Airway epithelial cell (primary cell): ENCODE data around the gene NKAP. TPM values are rescaled to one million over a fixed set of nuclear protein-coding genes. Genes with fewer than 3 reads are reported as not detected.

ENCODE experiments used
- total RNA-seq: library from RNA; depleted of rRNA; stranded (reverse); fragments of >200 nt; gene quantifications from 2 replicates; pipeline ENCODE4 v1.2.3, GENCODE V29; 2015

NKAP gene
- total RNA-seq, result 4.3 and 6.0 TPM in 2 replicates

GRCh38 chrX:119943185-119943988, at the start of gene NKAP:
Gene NKAP, minus strand, starts transcription at chrX:119943751. Its CDS starts 146 bp downstream, at chrX:119943605.

GRCh38 chrX:119895843-119896326, 47.7 kb downstream of the NKAP start, which contains the start of gene AKAP14:
Gene AKAP14, plus strand, starts transcription at chrX:119895893. Its CDS starts 7,331 bp downstream, at chrX:119903224.

GRCh38 chrX:119871599-119872395, 71.8 kb downstream of the NKAP start, which contains the start of the genes NDUFA1 and RNF113A:
Gene NDUFA1, plus strand, starts transcription at chrX:119871832. Its CDS starts 80 bp downstream, at chrX:119871912.
Gene RNF113A, minus strand, starts transcription at chrX:119871733. Its CDS starts 120 bp downstream, at chrX:119871613.

Other genes starting within 250 kb of the NKAP start
- gene SOWAHD, start 185.2 kb downstream of the NKAP start, total RNA-seq, result 0.07 and 0.19 TPM in 2 replicates
- gene RPL39, start 152.1 kb downstream of the NKAP start, total RNA-seq, result 3,943 and 6,438 TPM in 2 replicates
- gene UPF3B, start 90.8 kb downstream of the NKAP start, total RNA-seq, result 3.4 and 4.5 TPM in 2 replicates
- gene RNF113A, start 72.0 kb downstream of the NKAP start, total RNA-seq, result 13.1 and 13.6 TPM in 2 replicates
- gene NDUFA1, start 71.9 kb downstream of the NKAP start, total RNA-seq, result 76.0 and 98.8 TPM in 2 replicates
- gene AKAP14, start 47.9 kb downstream of the NKAP start, total RNA-seq, result not detected in 2 replicates
- gene RHOXF2B, start 133.9 kb upstream of the NKAP start, total RNA-seq, result not detected in 2 replicates
- not detected in 2 replicates for gene RHOXF1, start 172.2 kb upstream of the NKAP start, total RNA-seq
- not detected in 2 replicates for gene RHOXF2, start 214.9 kb upstream of the NKAP start, total RNA-seq